ENCODE data around the gene ETV6.

The ETV6 gene

GRCh38 chr12:11782914-11783420, 133.5 kb downstream of the ETV6 start:
- DNase-seq: no peak

- no peak for DNase-seq
These were observed 136.2 kb downstream of the ETV6 start for GRCh38 chr12:11785712-11786111.

GRCh38 chr12:11786638-11787365, 137.3 kb downstream of the ETV6 start:
- no peak for DNase-seq

- DNase-seq: no peak
These were observed 138.0 kb downstream of the ETV6 start for GRCh38 chr12:11787437-11787836.

- DNase-seq: no peak
These were observed 138.7 kb downstream of the ETV6 start for GRCh38 chr12:11787933-11788849.

GRCh38 chr12:11793921-11794710, 144.6 kb downstream of the ETV6 start:
- no peak for DNase-seq

GRCh38 chr12:11794751-11795150, 145.3 kb downstream of the ETV6 start:
- DNase-seq: no peak

- DNase-seq: no peak
These were observed 145.9 kb downstream of the ETV6 start for GRCh38 chr12:11795192-11795912.

GRCh38 chr12:11795913-11796459, 146.5 kb downstream of the ETV6 start:
- peak in 1 of 2 experiments; percentile 53 for DNase-seq

- no peak for DNase-seq
These were observed 147.9 kb downstream of the ETV6 start for GRCh38 chr12:11797317-11797913.

GRCh38 chr12:11798006-11798708, 148.7 kb downstream of the ETV6 start:
- no peak for DNase-seq

- no peak for DNase-seq
These were observed 149.5 kb downstream of the ETV6 start for GRCh38 chr12:11798856-11799501.

GRCh38 chr12:11799502-11799873, 150.0 kb downstream of the ETV6 start:
- DNase-seq: no peak

GRCh38 chr12:11801643-11802042, 152.2 kb downstream of the ETV6 start:
- DNase-seq: no peak

- no peak for DNase-seq
These were observed 154.7 kb downstream of the ETV6 start for GRCh38 chr12:11804130-11804529.

GRCh38 chr12:11805043-11805442, 155.6 kb downstream of the ETV6 start:
- no peak for DNase-seq

- DNase-seq: peak; percentile 9 to 56
These were observed 156.2 kb downstream of the ETV6 start for GRCh38 chr12:11805680-11806079.

- peak; percentile 81 to 96 for DNase-seq
These were observed 158.0 kb downstream of the ETV6 start for GRCh38 chr12:11807458-11807857.

- DNase-seq: no peak
These were observed 159.5 kb downstream of the ETV6 start for GRCh38 chr12:11808931-11809330.

- DNase-seq: no peak
These were observed 160.7 kb downstream of the ETV6 start for GRCh38 chr12:11810206-11810545.

- DNase-seq: no peak
These were observed 161.5 kb downstream of the ETV6 start for GRCh38 chr12:11811008-11811407.

Measured in NCI-H2081 (cell line).